DLD1 (cell line): ENCODE measurements around the gene ATXN2.
"Not testable (repeated sequence)": the region's sequence is repeated elsewhere in the genome, so short reads cannot be mapped to it uniquely, and the experiment has no call there.

Experiments used
- in situ Hi-C: cut with HindIII; loops from 2 replicates; pipeline ENCODE4 v1.10.0; 2017; ENCODE audit warnings: low sequenced_read_pairs

The ATXN2 gene, protein sequence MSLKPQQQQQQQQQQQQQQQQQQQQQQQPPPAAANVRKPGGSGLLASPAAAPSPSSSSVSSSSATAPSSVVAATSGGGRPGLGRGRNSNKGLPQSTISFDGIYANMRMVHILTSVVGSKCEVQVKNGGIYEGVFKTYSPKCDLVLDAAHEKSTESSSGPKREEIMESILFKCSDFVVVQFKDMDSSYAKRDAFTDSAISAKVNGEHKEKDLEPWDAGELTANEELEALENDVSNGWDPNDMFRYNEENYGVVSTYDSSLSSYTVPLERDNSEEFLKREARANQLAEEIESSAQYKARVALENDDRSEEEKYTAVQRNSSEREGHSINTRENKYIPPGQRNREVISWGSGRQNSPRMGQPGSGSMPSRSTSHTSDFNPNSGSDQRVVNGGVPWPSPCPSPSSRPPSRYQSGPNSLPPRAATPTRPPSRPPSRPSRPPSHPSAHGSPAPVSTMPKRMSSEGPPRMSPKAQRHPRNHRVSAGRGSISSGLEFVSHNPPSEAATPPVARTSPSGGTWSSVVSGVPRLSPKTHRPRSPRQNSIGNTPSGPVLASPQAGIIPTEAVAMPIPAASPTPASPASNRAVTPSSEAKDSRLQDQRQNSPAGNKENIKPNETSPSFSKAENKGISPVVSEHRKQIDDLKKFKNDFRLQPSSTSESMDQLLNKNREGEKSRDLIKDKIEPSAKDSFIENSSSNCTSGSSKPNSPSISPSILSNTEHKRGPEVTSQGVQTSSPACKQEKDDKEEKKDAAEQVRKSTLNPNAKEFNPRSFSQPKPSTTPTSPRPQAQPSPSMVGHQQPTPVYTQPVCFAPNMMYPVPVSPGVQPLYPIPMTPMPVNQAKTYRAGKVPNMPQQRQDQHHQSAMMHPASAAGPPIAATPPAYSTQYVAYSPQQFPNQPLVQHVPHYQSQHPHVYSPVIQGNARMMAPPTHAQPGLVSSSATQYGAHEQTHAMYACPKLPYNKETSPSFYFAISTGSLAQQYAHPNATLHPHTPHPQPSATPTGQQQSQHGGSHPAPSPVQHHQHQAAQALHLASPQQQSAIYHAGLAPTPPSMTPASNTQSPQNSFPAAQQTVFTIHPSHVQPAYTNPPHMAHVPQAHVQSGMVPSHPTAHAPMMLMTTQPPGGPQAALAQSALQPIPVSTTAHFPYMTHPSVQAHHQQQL

DNA sequence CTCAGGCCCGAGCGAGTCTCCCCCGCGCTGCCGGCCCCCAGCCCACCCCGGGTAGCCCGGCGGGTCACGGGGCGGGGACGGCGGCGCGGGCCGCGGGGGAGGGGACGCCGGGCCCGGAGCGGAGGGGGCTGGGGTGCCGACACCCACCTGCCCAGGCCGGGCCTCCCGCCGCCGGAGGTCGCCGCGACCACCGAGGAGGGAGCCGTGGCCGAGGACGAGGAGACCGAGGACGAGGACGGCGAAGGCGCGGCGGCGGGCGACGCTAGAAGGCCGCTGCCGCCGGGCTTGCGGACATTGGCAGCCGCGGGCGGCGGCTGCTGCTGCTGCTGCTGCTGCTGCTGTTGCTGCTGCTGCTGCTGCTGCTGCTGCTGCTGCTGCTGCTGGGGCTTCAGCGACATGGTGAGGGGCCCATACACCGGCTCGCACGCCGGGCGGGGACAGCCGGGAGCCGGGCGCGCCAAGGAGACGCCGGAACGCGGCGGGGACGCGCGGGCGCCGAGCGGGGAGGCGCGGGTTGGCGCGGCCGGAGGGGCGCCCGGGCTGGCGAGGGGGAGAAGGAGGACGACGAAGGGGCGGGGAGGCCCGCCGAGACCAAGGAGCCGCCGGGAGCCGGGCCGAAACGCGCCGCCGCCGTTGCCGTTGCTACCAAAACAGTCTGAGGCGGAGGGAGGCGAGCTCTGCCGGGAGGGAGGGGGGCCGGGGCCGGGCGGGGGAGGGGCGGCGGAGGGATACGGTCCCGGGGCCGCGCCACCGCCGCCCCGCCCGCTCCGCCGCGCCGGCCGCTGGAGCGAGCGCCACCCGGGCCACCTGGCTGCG lies at the start of gene ATXN2:
TSS of gene ATXN2 (minus strand) at position 679 of the 816 bp plus-strand sequence. CDS start at position 398, 281 bp downstream.
- in situ Hi-C loops, result no loop called here

DNA sequence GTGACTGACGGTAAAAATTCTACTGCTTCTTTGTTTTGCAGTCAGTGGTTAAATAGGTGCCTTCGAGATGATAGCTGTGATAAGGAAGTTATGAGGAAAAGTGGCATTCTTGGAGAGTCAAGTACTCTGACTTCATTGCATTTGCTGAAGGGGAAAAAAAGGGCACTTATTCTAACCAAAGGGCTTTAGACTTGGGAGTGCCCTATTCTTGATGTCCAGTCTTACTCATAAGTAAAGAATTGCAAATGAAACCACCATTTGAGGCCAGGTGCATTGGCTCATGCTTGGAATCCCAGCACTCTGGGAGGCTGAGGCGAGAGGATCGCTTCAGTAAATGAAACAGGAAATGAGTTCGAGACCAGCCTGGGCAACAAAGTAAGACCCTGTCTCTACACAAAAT lies 46.3 kb upstream of the ATXN2 start:
- in situ Hi-C loops, result no loop called here

DNA sequence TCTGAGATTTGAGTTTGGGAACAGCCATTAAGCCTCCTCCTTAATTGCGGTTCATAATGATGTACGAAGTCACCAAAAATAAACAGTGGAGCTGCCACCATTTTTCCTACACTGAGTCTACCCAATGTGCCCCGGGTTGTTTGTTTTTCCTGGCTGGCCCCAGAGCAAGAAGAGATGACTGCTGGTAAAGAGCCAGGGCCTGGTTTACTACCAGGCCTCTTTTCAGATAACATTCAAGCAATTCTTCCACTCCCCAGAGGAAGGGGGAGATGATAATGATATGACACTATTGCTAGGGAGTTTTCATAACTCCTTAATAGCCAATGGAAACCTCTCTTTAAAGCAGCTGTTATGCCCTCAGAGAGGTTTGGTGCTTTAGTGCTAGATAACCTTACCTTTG lies 44.3 kb upstream of the ATXN2 start:
- in situ Hi-C loops, result no loop called here

DNA sequence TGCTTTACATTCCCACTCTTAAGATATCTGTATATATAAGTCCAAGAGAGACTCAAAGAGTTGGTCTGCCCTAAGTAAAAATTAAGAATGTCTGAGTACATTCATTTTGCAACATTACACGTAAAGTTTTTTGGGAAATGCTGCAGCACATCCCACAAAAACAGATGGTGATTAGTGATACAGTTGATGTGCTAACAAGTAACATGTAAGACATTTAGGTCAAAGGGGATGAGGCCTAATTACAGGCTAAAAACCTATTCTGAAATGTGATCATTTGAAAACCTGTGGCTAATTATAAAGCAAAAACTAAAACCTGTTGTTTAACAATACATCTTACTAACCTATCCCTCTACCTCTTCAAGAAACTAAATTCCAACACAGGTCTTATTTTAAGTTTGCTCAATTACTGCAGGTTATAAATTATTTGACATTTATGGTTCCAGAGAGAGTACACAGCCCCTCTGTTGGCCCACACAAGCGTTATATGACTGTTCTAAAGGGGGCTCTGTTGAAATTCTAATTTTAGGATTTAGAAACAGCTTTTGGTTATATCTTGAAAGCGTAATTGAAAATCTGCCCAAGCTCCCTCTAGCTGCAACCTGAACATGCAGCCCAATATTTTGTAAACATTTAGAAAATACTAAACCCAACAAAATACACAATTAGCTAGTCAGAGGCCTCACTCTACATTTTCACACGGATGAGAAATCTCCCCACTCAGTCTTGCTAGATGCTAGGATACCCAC lies 43.7 kb upstream of the ATXN2 start:
- in situ Hi-C loops, result no loop called here

DNA sequence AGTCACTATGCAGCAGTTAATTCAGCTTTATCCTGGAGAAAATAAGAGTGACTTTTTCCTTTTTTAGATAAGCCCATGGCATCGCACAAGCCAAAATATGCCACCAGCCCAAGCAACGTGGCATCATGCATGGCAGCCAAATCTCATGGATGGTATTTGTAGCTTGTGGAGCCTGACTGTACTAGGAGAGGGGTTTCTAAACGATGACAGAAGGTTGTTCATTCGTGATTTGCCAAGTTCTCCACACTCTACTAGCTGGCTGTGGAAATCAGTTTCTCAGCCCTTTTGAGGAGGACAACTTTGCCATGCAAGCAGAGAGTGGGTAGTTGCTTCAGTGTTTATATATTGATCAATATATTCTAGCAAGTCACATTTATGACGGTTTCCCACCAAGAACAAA lies 41.4 kb upstream of the ATXN2 start:
- in situ Hi-C loops, result no loop called here

DNA sequence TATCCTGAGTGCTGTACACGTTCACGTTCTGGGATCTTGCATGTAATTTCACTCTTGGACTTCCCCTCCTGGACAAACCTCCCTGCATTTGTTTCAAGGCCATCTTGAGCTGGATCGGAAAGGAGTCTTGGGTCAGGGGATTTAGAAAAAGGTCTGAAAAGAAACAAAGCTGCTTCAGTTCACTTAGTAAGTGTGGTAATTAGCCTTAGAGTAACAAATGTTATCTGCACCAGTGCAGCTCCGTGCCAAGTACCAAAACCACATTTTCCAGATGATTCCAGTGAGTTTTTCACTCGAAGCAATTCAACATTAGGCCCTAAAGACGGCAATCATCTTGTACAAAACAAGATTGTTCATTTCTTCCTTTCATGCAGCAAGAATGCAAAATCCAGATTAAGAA lies 39.4 kb upstream of the ATXN2 start:
- in situ Hi-C loops, result no loop called here

DNA sequence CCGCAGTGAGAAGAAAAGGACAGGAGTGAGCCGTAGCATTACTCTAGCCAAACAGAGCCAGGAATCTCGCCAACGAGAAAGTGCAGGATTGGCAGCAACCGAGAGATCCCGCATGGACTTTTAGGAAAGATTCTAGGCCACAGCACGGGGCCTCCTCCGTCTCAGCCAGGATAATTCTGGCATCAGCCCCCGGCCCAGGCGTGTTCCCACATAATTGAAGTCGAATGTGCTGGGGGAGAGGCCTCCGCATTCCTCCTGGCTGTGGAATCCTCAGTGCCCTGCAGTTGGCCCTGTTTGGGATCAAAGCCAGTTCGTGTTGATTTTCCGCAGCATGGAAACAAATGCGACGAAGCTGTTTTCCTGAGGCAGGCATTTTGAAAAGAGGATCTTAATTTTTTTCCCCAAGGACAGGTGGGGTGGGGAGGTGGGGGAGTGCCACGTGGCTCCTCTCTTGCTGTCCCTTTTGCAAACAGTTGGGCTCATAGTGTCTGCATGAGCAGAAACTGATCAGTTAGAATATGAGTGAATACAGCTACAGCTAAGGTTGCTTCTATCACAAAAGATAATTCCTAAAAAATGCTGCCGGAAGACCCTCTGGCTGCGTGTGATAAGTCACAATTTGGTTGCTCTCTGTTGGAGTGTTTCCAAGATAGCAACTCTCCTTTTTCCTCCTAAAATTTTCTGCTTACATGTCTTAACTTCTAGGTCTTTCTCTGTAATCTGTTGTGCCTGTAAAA lies 37.3 kb upstream of the ATXN2 start:
- in situ Hi-C loops, result no loop called here

DNA sequence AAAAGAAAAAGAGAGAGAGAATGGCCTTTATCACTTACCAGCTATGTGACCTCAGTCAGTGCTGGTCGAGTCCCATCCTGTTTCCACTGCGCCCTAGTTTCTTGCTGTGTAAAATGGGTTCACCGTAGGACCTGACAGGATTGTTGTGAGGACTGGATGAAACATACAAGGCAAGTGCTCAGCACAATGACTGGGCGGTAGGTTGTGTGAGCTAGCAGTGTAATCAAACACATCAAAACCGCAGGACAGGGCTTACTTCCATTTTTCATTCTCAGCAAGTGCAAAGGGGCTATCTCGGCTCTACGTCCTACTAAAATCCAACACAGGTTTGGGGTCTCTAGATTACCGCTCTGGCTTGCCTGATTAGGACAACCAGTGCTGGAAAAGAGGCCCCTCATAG lies 36.4 kb upstream of the ATXN2 start:
- in situ Hi-C loops, result no loop called here

DNA sequence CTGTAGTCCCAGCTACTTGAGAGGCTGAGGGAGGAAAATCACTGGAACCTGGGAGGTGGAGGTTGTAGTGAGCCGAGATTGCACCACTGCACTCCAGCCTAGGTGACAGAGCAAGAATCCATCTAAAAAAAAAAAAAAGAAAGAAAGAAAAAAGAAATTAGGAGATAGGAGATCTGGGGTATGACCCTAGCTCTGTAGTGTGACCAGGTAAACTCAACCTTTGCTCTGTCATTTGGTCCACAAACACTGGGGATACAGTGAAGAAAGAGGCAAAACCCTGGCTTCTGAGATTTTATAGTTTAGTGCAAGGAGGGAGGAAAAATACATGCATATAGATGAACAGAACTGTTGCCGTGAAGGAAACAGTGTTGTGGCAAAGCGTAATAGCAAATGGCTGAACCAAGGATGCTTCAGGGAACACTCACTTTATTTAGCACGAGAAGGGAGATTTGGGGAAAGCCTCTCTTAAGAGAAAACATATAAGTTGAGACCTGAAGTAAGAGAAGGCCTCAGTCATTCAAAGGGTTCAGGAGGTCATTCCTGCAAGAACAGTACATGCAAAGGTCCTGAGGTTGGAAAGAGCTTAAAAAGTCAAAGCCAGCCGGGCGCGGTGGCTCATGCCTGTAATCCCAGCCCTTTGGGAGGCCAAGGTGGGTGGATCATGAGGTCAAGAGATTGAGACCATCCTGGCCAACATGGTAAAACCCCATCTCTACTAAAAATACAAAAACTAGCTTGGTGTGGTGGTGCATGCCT lies 29.6 kb upstream of the ATXN2 start:
- in situ Hi-C loops, result no loop called here

DNA sequence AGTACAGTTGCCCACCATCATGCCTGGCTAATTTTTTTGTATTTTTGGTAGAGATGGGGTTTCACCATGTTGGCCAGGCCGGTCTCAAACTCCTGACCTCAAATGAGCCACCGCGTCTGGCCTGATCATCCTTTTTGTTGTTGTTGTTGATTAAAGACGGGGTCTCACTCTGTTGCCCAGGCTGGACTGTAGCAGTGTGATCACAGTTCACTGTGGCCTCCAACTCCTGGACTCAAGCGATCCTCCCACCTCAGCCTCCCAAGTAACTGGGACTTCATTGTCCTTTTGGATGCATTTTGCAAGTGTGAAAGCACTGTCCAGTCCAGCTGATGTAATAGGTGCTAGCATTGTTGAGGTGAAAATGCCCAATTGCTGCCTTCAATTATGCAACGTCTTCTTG lies 27.1 kb upstream of the ATXN2 start:
- in situ Hi-C loops, result no loop called here

DNA sequence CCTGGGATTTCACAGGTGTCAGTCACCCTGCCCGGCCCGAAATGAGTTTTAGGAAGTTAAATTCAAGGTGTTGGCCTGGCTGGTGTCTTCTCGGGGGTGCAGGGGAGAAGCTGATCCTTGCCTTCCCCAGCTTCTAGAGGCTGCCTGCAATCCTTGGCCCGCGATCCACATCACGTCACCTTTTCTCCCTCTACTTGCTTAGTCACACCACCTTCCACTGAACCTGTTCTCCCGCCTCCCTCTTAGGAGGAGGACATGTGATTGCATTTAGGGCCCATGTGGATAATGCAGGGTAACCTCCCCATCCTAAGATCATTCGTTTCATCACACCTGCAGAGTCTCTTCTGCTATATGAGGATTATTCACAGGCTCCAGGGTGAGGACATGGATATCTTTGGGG lies 25.4 kb upstream of the ATXN2 start:
- in situ Hi-C loops, result no loop called here

DNA sequence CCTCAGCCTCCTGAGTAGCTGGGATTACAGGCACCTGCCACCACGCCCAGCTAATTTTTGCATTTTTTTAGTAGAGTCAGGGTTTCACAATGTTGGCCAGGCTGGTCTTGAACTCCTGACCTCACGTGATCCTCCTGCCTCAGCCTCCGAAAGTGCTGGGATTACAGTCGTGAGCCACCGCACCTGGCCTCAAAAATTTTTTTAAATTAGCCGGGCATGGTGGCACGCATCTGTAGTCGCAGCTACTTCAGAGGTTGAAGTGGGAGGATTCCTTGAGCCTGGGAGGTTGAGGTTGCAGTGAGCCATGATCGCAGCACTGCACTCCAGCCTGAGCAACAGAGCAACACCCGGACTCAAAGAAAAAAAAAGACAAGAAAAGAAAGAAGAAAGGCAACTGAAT lies 18.7 kb upstream of the ATXN2 start:
- in situ Hi-C loops, result not testable (repeated sequence)

DNA sequence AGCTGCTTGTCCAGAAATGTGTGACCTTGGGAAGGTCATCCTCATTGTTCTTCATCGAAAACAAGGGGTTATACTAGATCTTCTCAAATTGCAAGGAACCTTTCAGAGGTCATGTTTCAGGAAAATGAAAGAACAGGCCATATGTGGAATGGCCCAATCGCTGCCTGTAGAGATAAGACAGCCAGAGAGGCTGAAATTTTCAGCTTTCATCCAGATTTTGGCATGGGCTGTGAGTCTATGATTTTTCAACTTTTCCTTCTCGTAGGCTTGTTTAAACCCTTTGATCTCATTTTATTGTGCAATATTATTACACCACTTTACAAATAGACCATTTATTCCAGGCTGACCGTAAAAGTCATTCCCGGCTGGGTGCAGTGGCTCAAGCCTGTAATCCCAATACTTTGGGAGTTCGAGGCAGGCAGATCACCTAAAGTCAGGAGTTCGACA lies 17.1 kb upstream of the ATXN2 start:
- in situ Hi-C loops, result no loop called here

DNA sequence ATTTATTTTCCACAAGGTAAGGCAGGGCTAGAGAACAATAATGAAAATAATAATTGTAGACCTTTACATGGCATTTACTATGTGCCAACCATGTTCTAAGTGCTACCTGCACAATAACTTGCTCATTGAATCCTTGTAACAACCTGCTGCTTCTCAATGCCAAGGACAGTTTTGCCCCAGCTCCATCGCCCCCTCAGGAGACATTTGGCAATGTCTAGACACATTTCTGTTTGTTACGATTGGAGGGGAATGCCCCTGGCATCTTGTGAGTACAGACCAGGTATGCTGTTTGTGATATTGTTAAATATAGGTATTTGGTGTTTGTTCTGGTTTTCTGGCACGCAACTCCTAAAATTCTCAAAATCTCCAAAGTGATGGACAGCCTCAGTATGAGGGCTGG lies 8.1 kb upstream of the ATXN2 start:
- in situ Hi-C loops, result no loop called here

DNA sequence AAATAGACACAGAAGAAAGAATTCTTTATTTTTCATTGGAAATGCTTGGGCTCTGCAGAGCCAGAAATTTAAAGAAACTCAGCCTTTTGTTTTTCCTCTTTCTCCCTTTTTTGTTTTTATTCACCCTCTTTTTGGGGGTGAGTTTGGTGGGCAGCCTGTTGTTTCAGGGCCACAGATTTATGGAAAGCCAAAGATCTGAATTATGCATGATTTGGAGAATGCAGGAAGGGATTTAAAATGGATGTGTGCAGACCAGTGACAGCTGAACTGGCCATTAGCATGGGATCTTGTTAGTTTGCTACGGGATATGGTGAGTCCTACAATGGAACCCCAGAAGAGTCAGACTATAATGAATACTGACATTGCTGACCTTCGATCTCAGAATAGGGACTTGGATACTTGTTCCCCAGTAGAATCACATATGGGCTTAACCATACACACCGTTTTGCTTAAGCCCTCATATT lies 7.7 kb upstream of the ATXN2 start:
- in situ Hi-C loops, result no loop called here

DNA sequence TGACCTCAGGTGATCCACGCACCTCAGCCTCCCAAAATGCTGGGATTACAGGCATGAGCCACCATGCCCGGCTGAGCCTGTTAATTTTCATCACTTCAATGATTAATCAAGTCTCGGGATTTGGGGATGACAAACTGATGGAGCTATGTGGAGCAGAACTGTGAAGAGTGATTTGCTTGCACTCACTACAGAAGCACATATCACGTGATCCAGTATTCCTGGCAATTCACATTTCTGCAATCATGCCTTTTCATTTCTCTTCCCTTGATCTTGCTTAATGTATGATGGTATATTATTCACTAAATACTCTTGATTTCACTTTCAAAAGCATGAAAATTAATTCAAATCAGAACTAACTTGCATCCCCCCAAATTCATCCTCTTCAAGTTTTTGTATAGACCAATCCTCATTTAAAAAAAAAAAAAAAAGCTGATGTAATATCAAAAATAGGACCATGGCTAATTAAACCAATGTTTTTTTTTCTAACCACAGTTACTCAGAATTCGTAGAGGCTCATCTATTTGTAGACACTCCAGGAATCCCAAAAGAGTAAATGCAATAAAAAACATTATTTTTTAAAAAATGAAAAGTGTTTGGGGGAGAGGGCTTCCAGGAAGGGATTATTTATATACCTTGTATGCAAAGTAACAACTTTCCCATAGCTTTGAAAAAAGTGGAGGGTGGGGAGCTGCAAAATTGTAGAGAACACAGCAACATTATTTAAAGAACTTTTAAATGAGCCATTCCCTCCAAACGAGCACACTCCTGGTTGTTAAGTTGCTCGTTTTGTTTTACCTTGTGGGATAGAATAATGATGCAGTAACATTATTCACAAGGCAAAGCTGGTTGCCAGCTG lies 7.0 kb upstream of the ATXN2 start:
- in situ Hi-C loops, result no loop called here

DNA sequence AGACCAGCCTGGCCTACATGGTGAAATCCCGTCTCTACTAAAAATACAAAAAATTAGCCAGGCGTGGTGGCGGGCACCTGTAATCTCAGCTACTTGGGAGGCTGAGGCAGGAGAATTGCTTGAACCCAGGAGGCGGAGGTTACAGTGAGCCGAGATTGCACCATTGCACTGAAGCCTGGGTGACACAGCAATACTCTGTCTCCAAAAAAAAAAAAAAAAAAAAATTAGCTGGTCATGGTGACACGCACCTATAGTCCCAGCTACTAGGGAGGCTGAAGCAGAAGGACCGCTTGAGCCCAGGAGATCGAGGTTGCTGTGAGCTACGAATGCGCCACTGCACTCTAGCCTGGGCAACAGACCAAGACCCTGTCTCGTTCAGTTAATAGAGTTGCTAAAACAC lies 3.7 kb upstream of the ATXN2 start:
- in situ Hi-C loops, result not testable (repeated sequence)
